ENCODE data around the gene PDILT.

The PDILT gene

DNA sequence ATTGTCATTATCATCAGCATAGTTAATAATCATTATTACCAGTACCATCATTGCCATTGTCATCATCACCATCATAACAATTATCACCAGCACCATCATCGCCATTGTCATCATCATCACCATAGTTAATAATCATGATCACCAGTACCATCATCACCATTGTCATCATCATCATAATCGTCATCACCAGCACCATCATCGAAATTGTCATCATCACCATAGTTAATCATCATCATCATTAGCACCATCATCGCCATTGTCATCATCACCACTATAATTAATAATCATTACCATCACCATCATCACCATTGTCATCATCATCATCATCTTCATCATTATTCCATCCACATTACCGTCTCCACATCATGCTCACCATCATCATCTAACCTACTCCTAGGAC lies 13.5 kb downstream of the PDILT start:
- Histone ChIP-seq H3K4me3 (no peak overlapping the region), H3K9me3 (ENCODE audit: low read depth, low read length) (no peaks in the 10 kb centered on the region), H3K36me3 (ENCODE audit: insufficient read depth, low read length) (no peaks in the 10 kb centered on the region), H3K9ac (ENCODE audit: insufficient read length) (no peak overlapping the region), H3K27ac (no peak overlapping the region)
- DNase-seq (ENCODE audit: low read depth, low spot score) = no peak
- no peak for TF ChIP-seq POLR2AphosphoS5 (IDR thresholded peaks at IDR 0.05; ENCODE audit: borderline replicate concordance, low read depth, low read length)
- no peak for TF ChIP-seq FOXP2 (optimal IDR thresholded peaks at IDR 0.05; ENCODE audit: control extremely low read depth, extremely low read length, insufficient read depth)
- TF ChIP-seq EZH2 (IDR thresholded peaks at IDR 0.05) = no peak

DNA sequence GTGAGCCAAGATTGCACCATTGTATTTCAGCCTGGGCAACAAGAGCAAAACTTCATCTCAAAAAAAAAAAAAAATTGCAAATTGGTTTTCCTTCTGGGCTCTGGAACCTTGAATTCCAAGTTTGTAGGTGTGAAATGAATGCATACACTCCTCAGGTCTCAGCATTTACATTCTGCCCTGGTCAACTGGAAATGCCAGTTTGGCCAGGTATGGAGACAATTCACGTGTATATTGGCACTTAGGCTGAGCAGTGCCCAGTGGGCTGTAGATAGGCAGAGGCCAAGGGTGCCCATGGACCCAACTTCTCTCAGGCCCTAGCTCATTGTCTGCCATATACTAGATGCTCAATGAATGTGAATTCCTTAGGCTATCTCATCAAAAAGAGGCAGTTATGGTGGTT lies 15.7 kb downstream of the PDILT start:
- Histone ChIP-seq H3K9me3 (ENCODE audit: low read depth, low read length) (no peaks in the 10 kb centered on the region), H3K27ac (no peak overlapping the region), H3K4me3 (no peak overlapping the region), H3K36me3 (ENCODE audit: insufficient read depth, low read length) (no peaks in the 10 kb centered on the region), H3K9ac (ENCODE audit: insufficient read length) (no peak overlapping the region)
- TF ChIP-seq FOXP2 (optimal IDR thresholded peaks at IDR 0.05; ENCODE audit: control extremely low read depth, extremely low read length, insufficient read depth) (no peak), EZH2 (IDR thresholded peaks at IDR 0.05) (no peak), POLR2AphosphoS5 (IDR thresholded peaks at IDR 0.05; ENCODE audit: borderline replicate concordance, low read depth, low read length) (no peak)
- DNase-seq (ENCODE audit: low read depth, low spot score) = no peak

DNA sequence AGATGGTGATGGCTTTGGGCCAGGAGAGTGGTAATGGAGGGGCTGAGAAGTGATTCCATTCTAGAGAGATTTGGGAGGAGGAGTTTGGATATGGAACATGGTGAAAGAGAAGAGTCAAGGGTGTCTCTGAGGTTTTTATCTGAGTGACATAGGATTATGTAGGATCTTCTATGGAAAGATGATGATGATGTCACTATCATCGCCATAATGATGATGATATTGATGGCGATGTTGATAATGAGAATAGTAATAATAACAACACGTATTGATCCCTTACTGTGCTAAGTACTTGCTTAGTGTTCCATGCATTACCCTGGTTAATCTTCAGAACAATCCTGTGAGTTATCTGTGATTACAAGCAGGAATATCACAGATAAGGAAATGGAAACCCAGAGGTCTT lies 16.6 kb downstream of the PDILT start:
- no peak for TF ChIP-seq POLR2AphosphoS5 (IDR thresholded peaks at IDR 0.05; ENCODE audit: borderline replicate concordance, low read depth, low read length)
- TF ChIP-seq EZH2 (IDR thresholded peaks at IDR 0.05) = no peak
- TF ChIP-seq FOXP2 (optimal IDR thresholded peaks at IDR 0.05; ENCODE audit: control extremely low read depth, extremely low read length, insufficient read depth) = no peak
- DNase-seq (ENCODE audit: low read depth, low spot score) = no peak

DNA sequence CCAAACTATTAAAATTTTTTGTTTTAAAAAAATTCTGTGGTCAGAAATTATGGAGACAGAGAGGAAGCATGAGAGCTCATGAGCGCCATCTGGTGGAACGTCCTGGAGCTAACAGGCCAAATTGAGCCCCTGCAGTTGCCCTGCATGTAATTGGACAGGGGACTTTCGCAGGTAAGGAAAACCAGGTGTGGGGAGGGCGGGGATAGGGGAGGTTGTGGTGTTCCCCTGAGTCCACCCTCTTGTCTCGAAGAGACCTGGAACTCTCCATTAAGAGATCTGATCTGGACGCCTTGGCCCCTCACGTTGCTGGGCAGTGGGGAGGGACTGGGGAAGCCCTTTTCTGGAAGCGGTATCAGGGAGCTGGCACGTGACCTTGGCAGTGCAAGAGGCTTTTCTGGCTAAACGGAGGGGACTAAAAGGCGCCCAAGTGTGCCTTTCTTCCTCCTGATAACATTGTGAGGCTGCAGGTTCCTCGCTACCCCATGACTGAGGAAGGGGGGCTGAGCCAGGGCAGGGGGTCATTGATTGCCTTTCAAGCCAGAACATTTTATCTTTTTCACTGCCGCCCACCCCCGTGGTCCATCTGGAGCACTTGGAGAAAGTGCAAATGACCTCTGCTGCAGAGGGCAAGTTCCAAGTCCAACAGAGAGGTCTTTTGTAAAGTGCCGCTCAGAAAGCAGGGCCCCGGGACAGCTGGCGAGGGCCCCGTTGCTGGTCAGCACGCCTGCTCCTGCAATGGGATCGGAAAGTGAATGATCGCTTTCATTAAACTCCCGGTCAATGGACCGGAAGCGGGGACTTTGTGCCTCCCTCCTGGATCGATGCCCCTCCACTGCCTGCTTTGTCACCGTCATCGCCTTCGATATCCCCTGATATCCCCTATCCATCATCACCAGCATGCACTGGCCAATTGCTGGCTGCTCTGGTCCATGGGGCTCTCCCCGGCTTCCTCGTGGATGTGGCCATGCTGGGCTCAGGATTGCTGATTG lies 18.4 kb downstream of the PDILT start:
- no peaks in the 10 kb centered on the region for H3K9me3 ChIP-seq (ENCODE audit: low read depth, low read length)
- no peaks in the 10 kb centered on the region for H3K36me3 ChIP-seq (ENCODE audit: insufficient read depth, low read length)
- H3K9ac ChIP-seq (ENCODE audit: insufficient read length) = no peak overlapping the region
- no peak overlapping the region for H3K27ac ChIP-seq
- no peak overlapping the region for H3K4me3 ChIP-seq
- peak; percentile 6 for DNase-seq (ENCODE audit: low read depth, low spot score)
- no peak for TF ChIP-seq FOXP2 (optimal IDR thresholded peaks at IDR 0.05; ENCODE audit: control extremely low read depth, extremely low read length, insufficient read depth)
- no peak for TF ChIP-seq EZH2 (IDR thresholded peaks at IDR 0.05)
- TF ChIP-seq POLR2AphosphoS5 (IDR thresholded peaks at IDR 0.05; ENCODE audit: borderline replicate concordance, low read depth, low read length) = no peak

More for the DNA sequence above, 16.6 kb downstream of the PDILT start:
- H3K36me3 ChIP-seq (ENCODE audit: insufficient read depth, low read length) = no peaks in the 10 kb centered on the region
- H3K4me3 ChIP-seq = no peak overlapping the region
- no peaks in the 10 kb centered on the region for H3K9me3 ChIP-seq (ENCODE audit: low read depth, low read length)
- H3K27ac ChIP-seq = no peak overlapping the region
- H3K9ac ChIP-seq (ENCODE audit: insufficient read length) = no peak overlapping the region

DNA sequence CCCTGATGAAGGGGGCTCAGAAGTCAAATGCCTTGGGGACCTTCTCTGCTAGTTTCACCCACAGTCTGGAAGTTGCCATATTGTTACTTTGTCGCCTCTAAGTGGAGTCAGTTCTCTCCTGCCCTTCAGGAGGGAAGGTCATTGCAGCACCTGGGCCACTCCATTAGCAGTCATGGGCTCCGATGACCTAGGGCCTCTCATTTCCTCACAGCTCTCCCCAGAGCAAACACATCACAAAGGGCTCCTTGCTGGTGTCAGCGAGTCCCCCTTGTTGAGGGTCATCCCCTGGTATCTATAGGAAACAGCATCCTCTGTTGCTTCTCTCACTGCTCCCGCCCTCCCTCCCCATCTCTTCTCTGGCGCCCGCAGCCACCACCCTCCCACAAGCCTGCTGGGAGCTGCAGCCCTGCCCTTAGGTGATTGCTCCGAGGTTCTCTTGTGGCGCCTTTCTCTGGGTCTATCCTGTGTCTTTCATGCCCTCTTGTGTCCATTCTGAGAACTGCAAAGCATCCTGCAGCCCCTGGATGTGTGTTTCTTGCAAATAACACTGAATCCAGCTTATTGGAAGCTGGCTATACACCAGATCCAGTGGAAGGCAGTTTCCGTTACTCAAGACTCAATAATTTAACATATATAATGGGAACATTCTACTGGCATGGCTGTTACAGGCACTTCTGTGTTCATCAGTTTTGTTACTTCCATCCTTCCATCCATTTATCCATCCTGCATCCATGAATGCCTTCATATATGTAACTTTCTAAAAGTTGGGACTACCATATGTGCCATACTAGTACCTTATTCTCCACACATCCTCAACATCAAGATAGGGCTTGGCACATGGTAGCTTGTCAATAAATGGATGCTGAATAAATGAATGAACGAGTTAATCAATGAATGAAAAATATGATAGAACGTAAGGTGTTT lies 21.2 kb downstream of the PDILT start:
- DNase-seq (ENCODE audit: low read depth, low spot score) = peak; percentile 14
- Histone ChIP-seq H3K36me3 (ENCODE audit: insufficient read depth, low read length) (no peaks in the 10 kb centered on the region), H3K9me3 (ENCODE audit: low read depth, low read length) (no peaks in the 10 kb centered on the region), H3K9ac (ENCODE audit: insufficient read length) (no peak overlapping the region), H3K27ac (no peak overlapping the region), H3K4me3 (no peak overlapping the region)
- TF ChIP-seq POLR2AphosphoS5 (IDR thresholded peaks at IDR 0.05; ENCODE audit: borderline replicate concordance, low read depth, low read length) (no peak), FOXP2 (optimal IDR thresholded peaks at IDR 0.05; ENCODE audit: control extremely low read depth, extremely low read length, insufficient read depth) (no peak), EZH2 (IDR thresholded peaks at IDR 0.05) (no peak)

DNA sequence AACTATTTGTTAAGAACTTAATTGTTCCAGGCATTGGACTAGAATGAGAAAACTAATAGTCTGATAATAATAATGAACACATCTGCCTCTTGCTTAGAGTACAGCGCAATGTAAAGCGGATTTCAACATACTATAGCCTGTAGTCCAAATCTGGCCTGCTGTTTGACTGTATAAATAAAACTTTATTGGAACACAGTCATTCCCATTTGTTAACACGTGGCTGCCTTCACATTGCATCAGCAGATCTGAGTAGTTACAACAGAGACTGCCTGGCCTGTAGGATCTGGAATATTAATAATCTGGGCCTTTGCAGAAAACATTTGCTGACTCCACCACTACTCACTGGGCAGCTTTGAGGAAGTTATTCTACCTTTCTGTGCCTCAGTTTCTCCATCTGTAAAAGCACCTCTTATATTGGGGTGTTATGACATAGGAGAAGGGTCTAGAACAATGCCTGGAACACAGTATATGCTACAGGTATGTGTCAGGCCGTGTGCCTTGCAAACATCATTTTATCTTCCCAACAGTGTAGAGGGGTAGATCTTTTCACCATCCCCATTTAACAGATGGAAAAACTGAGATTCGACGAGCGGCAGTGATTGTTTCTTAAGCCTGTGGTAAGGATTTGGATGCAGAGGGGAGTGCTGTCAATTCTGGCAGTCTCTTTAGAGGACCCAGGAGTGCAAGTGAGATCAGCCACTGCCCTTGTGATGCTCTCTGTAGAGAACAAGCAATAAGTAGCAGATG lies 22.2 kb downstream of the PDILT start:
- TF ChIP-seq POLR2AphosphoS5 (IDR thresholded peaks at IDR 0.05; ENCODE audit: borderline replicate concordance, low read depth, low read length) (no peak), EZH2 (IDR thresholded peaks at IDR 0.05) (no peak), FOXP2 (optimal IDR thresholded peaks at IDR 0.05; ENCODE audit: control extremely low read depth, extremely low read length, insufficient read depth) (no peak)
- H3K27ac ChIP-seq = no peak overlapping the region
- no peak overlapping the region for H3K9ac ChIP-seq (ENCODE audit: insufficient read length)
- H3K4me3 ChIP-seq = no peak overlapping the region
- no peak for DNase-seq (ENCODE audit: low read depth, low spot score)
- no peaks in the 10 kb centered on the region for H3K9me3 ChIP-seq (ENCODE audit: low read depth, low read length)
- no peaks in the 10 kb centered on the region for H3K36me3 ChIP-seq (ENCODE audit: insufficient read depth, low read length)

DNA sequence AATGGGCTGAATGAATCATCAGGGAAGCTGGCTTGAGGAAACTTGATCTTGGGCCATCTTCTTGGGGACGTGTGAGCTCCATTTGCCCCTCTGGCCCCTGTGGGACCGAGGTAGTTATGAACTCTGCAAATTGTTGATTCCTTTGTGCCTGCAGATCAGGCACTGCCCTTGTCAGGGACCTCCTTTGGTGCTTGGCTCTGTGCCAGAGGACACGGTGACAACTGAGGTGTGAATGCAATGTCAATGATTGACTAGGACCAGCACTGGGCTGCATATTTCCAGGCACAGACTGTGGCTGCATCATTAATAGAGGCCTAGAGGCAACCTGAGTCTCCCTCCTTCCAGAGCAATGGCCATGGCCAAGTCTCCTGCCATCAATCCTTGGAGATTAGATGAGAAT lies 23.8 kb downstream of the PDILT start:
- Histone ChIP-seq H3K27ac (no peak overlapping the region), H3K9ac (ENCODE audit: insufficient read length) (no peak overlapping the region), H3K36me3 (ENCODE audit: insufficient read depth, low read length) (no peaks in the 10 kb centered on the region), H3K9me3 (ENCODE audit: low read depth, low read length) (no peaks in the 10 kb centered on the region), H3K4me3 (no peak overlapping the region)
- no peak for DNase-seq (ENCODE audit: low read depth, low spot score)
- TF ChIP-seq EZH2 (IDR thresholded peaks at IDR 0.05) (no peak), FOXP2 (optimal IDR thresholded peaks at IDR 0.05; ENCODE audit: control extremely low read depth, extremely low read length, insufficient read depth) (no peak), POLR2AphosphoS5 (IDR thresholded peaks at IDR 0.05; ENCODE audit: borderline replicate concordance, low read depth, low read length) (no peak)

Measured in SK-N-MC (cell line).